OCI-LY1 (cell line): ENCODE results near the gene IP6K3.

Experiments
- CTCF ChIP-seq: fragments of 200-600 bp; sonication (generic), shearing (Covaris generic); IDR thresholded peaks from 2 replicates; pipeline ENCODE4 v1.5.1; 2017; ENCODE audit warnings: mild to moderate bottlenecking, antibody characterized with exemption, low read length, moderate library complexity, mixed read lengths
- EZH2 ChIP-seq: fragments of 200-600 bp; sonication (generic), shearing (Covaris generic); IDR thresholded peaks from 2 replicates; pipeline ENCODE4 v1.8.0; 2017; ENCODE audit warnings: borderline replicate concordance, mixed run types, mild to moderate bottlenecking, antibody characterized with exemption, low read length, moderate library complexity, mixed read lengths

DNA sequence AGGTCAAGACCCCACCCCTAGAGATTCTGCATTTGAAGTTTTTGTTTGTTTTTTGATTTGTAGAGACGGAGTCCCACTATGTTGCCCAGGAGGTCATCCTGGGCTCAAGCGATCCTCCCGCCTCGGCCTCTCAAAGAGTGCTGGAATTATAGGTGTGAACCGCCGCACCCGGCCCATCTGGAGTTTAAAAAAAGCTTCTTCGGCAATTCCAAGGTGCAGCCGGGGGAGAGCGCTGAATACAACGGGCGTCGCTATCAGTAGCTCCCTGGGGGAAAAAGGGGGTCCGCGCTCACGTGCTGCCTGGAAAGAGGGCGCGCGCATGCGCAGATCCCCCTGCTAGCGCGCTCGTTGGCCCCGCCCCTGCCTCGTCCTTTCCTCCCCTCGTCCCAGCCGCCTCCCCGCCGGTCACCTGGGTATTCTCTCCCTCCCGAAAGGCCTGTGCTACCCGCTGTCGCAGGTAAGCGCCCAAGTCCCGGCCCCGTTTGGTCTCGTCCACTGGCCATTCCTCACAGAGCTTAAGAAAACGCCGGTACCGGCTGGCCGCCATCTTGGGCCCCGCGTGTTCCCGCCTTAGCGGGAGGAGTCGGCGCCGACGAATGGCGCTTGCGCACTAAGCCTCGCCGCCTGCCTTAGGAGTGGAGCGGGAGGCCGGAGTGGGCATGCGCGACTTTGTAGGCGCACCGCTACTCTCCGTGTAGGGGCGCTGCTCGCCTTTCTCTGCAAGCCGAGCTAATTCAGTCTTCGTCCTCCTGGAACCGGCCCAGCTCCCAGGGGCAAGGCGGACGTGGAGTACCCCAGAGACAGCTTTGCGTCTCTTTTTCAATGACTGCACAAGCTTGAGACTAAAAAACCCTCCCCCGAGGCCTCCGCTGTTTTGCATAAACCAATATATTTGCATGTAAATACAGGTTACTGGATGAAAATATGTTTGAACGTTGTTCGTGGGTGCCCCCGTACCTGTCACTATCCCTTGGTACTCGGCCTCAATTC, 35.3 kb downstream of the IP6K3 start, which contains the start of gene UQCC2:
- peak; percentile 59 for TF ChIP-seq CTCF
- TF ChIP-seq EZH2, result no peak
